Progenitor cell of endocrine pancreas (in vitro differentiated cells): ENCODE measurements around the gene DBN1. TPM values are rescaled to one million over a fixed set of nuclear protein-coding genes. Genes with fewer than 3 reads are reported as not detected.

ENCODE experiments used
- DNase-seq: peaks from one replicate; pipeline ENCODE4 v3.0.0; 2021; ENCODE audit warnings: low spot score; ENCODE audit not compliant: unreplicated experiment
- H3K27ac Mint-ChIP-seq: 2 replicates; pipeline ENCODE4 v1.8.0; 2021; ENCODE audit warnings: mild to moderate bottlenecking, moderate library complexity, mixed read lengths
- H3K27me3 Mint-ChIP-seq: 2 replicates; pipeline ENCODE4 v1.8.0; 2021; ENCODE audit warnings: mixed read lengths
- H3K36me3 Mint-ChIP-seq: 2 replicates; pipeline ENCODE4 v1.8.0; 2022; ENCODE audit warnings: mixed read lengths; ENCODE audit not compliant: insufficient read depth
- H3K4me1 Mint-ChIP-seq: 2 replicates; pipeline ENCODE4 v1.8.0; 2021; ENCODE audit warnings: low read depth, mixed read lengths
- H3K4me3 Mint-ChIP-seq: 2 replicates; pipeline ENCODE4 v1.8.0; 2021; ENCODE audit warnings: low read depth, mild to moderate bottlenecking, moderate library complexity, mixed read lengths
- H3K9me3 Mint-ChIP-seq: 2 replicates; pipeline ENCODE4 v1.8.0; 2021; ENCODE audit warnings: low read depth, mixed read lengths
- CTCF ChIP-seq: fragments of 200-600 bp; sonication (generic); IDR thresholded peaks from one replicate; pipeline ENCODE4 v1.5.0; 2021; ENCODE audit warnings: antibody characterized with exemption, mild to moderate bottlenecking; ENCODE audit not compliant: unreplicated experiment
- total RNA-seq: library from RNA; stranded (reverse); gene quantifications from 2 replicates; pipeline ENCODE4 v1.2.1, GENCODE V29; 2021

Gene DBN1
- total RNA-seq, 1 donor from 2014 or later = 396 TPM

DNA sequence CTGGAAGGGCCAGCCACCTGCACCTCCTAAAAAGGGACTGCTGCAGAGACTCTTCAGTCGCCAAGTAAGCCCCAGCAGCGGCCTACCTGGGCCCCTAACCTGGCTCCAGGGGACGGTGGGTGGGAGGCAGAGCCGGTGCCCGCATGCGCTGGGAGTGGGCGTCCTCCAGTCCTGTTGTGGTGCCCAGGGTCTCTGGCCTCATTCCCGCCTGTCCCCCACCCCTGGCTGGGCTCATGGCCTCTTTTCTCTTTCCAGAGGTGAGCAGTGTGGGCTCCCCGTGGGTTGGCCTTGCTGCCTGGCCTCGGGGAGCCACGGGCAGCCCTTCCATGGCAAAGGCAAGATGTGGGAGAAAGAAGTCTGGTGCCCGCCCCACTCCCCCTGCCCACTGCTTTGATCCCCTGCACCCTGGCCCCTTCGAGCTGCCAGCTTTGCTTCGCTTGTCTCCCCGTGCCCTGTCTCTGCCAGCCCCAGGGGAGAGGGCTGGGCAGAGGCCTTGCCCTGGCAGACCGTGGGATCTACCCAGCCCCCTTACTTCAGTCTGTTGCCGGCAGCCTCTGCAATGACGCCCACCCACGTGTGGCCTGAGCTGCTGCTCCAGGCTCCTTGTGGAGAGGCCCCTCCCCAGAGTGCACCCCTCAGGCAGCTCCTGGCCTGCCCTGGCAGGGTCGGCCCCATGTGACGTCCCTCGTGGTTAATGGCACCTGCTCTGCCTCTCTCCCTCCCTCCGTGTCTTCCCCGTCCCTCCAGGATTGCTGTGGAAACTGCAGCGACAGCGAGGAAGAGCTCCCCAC lies 32.2 kb downstream of the DBN1 start:
- Mint-ChIP-seq H3K4me1 (peaks cover 7% of the 10 kb centered on the region), H3K36me3 (peaks cover 15% of the 10 kb centered on the region), H3K27ac (no peak overlapping the region), H3K27me3 (peaks cover 6% of the 10 kb centered on the region), H3K4me3 (no peak overlapping the region), H3K9me3 (no peaks in the 10 kb centered on the region)
- DNase-seq = no peak
- TF ChIP-seq CTCF = no peak

DNA sequence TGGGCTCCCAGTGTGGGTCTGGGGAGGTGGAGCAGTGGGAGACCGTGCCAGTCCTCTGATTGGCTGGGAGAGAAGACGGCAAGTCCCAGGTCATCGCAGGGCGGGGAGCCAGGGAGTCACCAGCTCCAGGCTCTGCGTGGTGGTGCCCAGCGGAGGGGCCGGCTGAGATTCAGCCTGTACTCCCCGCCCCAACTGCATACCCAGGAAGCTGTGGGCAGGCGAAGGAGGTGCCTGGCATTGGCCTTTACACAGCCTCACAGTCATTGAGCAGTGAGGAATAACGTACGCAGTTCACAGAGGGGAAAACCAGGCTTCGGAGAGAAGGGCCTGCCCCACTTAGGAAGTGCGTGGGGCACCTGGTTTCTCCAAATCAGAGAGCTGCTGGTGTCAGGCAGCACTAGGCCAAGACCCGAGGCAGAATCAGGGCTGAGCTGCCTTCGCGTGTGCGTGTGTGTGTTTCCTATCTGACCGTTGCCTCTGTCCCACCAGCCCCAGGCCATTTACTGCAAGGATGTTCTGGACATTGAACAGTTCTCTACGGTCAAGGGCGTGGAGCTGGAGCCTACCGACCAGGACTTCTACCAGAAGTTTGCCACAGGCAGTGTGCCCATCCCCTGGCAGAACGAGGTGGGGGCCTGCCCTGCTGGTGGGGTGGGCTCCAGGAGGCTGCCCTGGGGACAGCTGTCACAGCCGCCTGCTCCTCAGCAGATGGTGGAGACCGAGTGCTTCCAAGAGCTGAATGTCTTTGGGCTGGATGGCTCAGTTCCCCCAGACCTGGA lies 33.0 kb downstream of the DBN1 start:
- no peak for DNase-seq
- no peaks in the 10 kb centered on the region for H3K9me3 Mint-ChIP-seq
- H3K27me3 Mint-ChIP-seq = peaks cover 6% of the 10 kb centered on the region
- no peak for TF ChIP-seq CTCF
- H3K4me1 Mint-ChIP-seq = peaks cover 6% of the 10 kb centered on the region
- H3K27ac Mint-ChIP-seq = no peak overlapping the region
- H3K4me3 Mint-ChIP-seq = no peak overlapping the region
- H3K36me3 Mint-ChIP-seq = peaks cover 15% of the 10 kb centered on the region

DNA sequence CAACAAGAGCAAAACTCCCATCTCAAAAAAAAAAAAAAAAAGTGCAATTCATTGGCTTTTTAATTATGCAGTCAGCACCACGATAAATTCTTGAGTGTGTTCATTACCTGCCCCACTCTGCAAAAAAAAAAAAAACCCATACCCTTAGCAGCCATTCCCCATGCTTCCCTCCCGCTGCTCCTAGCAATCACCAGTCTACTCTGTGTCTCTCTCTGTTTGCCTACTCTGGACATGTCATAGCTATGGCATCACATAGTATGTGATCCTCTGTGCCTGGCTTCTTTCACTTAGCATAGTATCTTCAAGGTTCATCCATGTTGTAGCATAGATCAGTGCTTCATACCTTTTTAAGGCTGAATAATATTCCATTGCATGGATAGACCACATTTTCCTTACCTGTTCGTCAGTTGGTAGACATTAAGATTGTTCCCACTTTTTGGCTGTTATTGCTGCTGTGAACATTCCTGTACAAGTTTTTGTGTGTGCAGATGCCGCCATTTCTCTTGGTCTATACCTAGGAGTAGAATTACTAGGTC lies 33.8 kb downstream of the DBN1 start:
- DNase-seq = no peak
- H3K36me3 Mint-ChIP-seq = peaks cover 16% of the 10 kb centered on the region

GRCh38 chr5:177438468-177438867 lies 35.0 kb downstream of the DBN1 start:
- H3K27ac Mint-ChIP-seq = peak overlapping the region; percentile 83
- no peaks in the 10 kb centered on the region for H3K27me3 Mint-ChIP-seq
- DNase-seq = no peak
- no peak overlapping the region for H3K4me3 Mint-ChIP-seq
- no peak for TF ChIP-seq CTCF
- H3K9me3 Mint-ChIP-seq = no peaks in the 10 kb centered on the region
- H3K4me1 Mint-ChIP-seq = peaks cover 4% of the 10 kb centered on the region
- H3K36me3 Mint-ChIP-seq = peaks cover 16% of the 10 kb centered on the region

More for the DNA sequence above, 33.8 kb downstream of the DBN1 start:
- H3K4me3 Mint-ChIP-seq = no peak overlapping the region
- H3K4me1 Mint-ChIP-seq = peaks cover 6% of the 10 kb centered on the region
- no peaks in the 10 kb centered on the region for H3K9me3 Mint-ChIP-seq
- no peak for TF ChIP-seq CTCF
- no peak overlapping the region for H3K27ac Mint-ChIP-seq
- H3K27me3 Mint-ChIP-seq = peaks cover 2% of the 10 kb centered on the region

DNA sequence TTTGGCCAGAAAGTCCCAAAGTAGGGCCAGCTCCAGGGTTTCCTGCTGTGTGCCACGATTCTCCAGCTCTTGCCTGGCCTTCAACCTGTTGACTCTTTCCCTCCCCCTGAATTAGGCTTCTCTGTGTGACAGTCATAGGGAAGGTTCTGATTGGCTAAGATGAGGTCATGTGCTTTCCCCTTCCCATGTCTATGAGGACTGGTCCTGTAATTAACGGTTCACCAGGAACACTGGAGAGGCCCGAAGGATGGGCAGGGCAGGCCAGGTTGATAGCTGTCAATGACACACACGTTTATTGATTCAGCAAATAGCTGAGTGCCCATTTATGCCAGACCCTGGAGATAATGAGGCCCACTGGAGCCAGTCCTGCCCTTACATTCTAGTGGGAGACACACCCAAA lies 35.8 kb downstream of the DBN1 start:
- Mint-ChIP-seq H3K4me3 (no peak overlapping the region), H3K4me1 (peaks cover 4% of the 10 kb centered on the region), H3K27me3 (no peaks in the 10 kb centered on the region), H3K9me3 (no peaks in the 10 kb centered on the region), H3K36me3 (peaks cover 16% of the 10 kb centered on the region), H3K27ac (no peak overlapping the region)
- no peak for DNase-seq
- no peak for TF ChIP-seq CTCF
